NCI-H1930 (cell line): ENCODE measurements around the gene ENO2.

Experiments used
- DNase-seq, 2 experiments: peaks; one replicate each; lab custom pipeline; 2025; lab: John Stamatoyannopoulos, UW

Gene ENO2

DNA sequence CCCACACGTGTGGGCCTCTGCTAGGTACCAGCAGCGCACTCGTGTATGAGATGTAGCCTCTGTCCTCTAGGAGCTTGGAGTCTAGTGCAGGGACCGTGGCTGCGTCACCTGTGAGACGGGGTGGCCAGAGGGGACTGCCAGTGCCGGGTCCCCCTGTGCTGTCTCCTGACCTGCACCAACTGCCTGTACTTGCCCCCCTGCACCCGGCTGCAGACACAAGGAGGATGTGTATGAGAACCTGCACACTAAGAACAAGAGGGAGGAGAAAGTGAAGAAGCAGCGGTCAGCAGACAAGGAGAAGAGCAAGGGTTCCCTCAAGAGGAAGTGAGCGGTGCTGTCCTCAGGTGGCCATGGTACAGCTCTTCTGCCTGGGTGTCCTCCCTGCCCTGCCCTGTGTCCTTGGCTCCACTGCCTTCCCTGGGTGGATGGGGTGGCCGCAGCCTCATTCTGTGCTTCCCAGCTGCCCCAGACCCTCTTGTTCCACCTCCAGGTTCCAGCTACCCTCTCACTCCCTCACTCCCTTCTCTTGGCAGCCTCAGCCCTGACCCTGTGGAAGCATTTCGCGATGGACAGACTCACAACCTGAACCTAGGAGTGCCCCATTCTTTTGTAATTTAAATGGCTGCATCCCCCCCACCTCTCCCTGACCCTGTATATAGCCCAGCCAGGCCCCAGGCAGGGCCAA lies 46.4 kb downstream of the ENO2 start:
- peak in 1 of 2 experiments; percentile 17 for DNase-seq

DNA sequence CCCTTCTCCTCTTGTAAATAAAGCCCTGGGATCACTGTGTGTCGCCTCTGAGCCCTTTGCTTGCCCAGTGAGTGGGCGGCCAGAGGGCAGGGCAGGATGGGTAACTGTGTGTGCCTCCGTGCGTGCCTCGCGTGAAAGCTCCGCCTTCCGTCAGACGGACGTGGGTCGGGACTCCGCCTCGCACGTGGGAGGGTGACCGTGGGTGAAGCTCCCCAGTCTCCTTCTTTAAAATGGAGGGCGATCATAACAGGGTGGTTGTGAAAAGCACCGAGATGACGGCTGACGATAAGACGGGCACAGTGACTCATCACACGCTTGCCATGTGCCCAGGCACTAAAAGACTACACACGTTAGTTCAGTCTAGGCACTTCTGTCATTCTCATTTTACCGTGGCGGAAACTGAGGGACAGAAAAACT lies 46.9 kb downstream of the ENO2 start:
- no peak for DNase-seq

DNA sequence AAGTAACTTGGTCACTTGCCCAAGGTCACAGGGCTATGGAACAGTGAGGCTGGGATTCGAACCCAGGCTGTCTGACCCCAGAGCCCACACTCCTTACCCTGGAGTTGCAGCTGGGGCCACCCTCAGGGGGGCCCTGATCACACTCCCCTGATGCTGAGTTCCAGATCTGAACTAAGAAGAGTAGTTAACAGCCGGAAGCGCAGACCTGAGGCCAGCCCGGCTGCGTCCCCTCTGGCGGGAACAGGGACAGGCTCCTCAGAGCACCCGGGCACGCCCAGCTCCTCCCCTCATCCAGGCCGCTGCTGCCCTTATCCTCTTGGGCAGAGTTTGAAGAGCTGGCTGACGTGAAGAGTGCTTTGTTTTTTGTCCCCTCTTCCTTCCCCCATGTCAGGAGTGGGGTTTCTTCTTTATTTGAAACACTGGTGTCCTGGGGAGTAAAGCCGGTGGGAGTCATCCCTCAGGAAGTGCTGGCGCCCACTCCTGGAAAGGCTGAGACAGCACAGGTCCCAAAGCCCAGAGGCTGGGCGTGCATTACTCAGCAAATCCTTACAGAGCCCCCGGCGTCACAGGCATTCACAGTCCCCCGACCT lies 47.4 kb downstream of the ENO2 start:
- peak; percentile 77 to 82 for DNase-seq

DNA sequence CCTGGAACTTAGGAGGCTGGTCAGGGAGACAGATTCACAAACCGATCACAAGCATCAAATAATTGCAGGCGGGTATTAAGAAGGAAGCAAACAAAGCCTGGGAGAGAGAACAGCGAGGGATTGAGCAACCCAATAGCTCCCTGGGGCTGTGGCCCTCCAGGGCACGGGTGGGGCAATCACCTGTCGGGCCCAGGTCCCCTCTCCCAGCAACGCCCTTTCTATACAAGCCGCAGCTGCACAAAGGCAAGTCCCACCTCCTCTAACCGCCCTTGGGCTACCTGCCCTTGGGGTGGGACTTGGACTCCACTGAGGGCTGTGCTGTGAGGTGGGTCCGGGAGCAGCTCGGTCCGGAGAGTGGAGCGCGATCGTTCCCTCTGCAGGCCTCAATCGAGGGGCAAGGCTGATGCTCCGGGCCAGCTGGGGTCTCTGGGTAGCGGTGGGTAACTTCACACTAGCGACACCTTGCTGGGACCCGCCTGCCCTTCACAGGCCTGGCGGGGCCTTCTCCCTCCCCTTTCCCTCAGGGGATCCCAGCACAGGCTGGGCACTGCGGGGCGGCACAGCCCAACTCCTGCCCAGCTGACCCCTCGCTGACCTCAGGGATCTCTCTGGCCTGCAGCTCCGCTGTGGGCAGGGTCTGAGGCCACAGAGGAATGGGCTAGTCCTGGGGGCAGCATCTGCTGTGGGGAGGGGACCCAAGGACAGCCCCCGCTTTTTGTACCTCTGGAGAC lies 48.1 kb downstream of the ENO2 start:
- DNase-seq = peak in 1 of 2 experiments; percentile 64

DNA sequence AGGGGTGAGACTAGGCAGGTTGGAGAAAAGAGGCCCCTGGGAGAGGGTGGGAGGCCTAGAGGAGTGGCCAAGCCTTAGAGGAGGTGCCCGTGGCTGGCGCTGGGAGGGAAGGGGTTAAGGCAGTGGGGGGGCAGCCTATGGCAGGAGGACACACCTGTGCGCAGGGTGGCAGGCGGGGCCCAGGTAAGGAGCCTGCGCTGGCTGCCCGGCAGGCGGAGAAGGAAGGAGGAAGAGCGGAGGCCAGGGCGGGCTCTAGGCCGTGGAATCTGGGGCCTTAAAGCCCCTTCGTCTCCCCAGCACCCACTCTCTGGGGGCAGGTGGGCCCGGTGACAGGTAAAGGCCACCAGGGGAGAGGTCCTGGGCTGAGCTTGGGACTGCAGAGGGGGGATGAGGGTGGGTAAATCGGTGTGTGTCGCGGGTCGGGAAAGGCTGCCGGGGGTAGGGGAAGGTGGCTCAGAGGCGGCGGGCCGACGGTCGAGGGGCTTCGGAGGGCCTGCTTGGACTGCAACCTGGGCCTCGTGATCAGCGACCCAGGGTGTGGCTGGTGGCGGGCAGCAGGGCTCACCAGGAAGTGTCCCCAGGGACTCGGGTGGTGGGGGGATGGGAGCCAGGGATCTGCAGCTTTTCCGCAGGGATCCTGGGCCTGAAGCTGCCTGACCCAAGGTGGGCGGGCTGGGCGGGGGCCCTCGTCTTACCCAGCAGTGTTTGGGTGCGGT lies 48.8 kb downstream of the ENO2 start:
- DNase-seq = peak; percentile 16 to 20

DNA sequence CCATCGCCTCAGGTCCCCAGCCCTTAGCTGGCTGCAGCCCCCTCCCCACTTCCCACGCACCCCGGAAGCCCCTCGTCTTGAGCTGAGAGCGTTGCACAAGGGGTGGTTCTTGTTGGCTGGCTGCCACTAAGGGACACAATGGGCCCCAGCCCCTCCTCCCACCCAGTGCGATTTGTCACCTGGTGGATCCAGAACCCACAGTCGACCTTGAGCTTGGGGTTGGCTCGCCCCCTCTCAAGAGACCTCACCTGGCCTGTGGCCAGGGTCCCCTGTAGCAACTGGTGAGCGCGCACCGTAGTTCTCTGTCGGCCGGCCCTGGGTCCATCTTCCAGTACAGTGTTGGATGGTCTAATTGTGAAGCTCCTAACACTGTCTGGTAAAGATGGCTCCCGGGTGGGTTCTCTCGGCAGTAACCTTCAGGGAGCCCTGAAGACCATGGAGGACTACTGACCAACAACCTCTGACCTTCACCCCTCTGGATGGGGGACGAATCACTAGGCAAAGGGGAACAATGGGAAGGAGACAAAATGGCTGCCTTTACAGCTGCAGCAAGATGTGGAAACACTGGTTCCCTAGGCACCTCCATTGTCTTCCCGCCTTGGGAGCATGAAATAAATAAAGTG lies 49.5 kb downstream of the ENO2 start:
- no peak for DNase-seq

DNA sequence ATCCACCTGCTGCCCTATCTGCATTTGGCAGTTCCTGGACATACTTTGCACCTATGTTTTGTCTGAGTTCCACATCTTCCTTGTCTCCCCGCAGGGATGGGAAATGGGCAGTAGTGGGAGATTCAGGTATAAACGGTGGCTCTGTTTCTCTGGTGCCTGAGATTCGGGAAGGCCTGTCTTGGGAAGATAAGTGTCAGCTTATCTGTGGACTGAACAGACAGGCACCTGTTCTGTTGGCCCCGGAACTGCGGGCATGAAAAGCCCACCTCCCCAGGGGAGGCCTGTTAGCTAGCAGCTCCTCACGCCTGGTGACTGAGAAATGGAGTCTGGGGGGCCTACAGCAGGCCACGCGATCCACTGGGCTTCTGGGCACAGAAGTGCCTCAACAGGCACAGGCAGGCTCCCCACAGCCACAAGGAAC lies 50.2 kb downstream of the ENO2 start:
- no peak for DNase-seq

DNA sequence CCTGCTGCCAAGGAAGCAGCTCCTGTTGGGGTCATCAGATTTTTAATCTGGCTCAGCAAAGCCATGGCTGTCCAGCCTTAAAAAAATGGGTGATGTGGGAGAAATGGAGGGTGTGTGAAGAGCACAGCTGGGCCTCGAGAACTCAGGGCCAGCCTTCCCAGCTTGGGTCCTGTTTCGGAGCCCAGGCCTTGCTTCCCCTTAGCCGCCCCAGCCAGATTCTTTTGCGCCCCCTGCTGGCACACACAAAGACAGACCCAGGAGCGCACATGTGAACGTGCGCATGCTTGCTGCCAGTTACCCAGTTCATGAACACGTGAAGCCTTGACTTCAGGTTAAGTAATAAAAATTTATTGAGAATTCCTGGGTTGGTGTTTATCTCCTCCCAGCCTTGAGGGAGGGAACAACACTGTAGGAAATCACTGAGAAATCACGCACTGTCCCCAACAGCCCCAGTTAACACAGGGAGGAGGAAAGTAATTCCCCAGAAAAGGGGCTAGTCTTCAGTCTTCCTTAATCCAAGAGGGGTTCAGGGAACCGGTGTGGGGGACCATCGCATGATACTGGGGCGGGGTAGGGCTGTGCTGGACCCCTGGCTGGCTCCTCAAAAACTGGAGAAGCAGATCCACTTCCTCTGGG lies 50.8 kb downstream of the ENO2 start:
- DNase-seq = peak; percentile 75 to 86

DNA sequence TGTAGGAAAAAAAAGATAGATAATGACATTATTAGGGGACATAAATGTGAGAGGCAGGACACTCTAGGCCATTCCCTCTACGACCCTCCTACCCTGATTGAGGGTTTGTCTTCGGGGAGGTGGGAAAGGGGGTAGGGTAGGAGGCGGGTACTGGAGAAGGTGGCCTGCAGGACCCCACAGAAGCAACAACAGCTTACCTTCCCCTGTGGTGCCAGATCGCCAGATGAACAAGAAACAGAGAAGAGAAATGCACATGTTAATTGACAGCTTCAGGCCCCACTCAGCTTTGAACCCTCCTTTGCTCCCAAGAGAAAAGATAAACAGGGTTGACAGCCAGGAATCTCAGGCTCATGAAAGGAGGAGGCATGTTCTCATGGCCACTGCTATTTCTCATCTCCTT lies 51.3 kb downstream of the ENO2 start:
- DNase-seq = no peak

DNA sequence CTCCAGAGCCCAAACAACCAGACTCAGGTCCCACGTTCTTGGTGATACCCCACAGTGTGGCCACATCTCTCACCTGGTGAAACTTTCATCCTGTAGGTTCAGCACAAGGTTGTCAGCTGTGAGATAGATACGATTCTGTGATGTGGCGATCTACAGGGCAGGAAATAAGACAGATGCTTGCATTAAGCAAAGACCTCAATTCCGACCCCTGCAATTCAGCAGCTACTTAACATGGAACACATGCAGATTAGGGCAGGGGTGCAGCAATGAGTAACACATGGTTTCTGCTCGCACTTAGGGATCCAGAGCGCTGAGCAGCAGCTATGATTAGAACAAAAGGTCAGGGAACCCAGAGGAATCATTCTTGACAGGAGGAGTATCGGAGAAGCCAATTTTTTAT lies 52.0 kb downstream of the ENO2 start:
- DNase-seq = no peak

DNA sequence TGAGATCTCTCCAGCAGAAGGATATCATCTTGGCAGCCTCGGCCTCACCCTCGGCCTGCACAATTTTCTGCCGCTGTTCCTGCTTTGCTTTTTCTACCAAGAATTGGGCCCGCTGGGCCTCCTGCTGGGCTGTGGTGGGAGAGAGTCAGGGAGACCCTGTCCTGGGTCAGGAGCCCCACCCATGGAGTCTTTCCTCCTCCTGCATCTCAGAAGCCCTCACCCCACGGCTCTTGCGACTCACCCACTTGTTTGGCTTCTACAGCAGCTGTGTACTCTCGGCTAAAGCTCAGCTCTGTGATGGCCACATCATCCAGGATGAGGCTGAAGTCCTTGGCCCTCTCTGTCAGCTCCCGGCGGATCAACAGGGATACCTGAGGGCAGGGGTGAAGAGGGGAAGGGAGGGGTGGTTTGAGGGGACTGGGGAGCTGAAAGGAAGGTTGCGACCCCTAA lies 53.3 kb downstream of the ENO2 start:
- no peak for DNase-seq

DNA sequence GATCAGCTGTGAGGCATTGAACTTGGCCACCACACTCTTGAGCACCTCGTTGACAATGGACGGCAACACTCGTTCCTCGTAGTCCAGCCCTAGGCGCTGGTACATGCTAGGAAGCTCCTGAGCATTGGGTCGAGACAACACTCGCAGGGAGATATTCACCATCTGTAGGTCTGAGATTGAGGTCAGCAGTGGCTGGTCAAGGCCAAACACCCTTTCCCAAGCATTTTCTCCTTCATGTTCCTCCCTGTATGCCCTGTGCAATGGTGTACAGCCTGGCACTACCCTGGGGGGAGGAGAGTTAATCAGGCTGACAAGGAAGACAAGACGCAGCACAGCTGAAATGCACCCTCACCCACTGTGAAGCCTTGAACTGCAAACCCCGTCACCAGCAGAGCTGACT lies 54.0 kb downstream of the ENO2 start:
- DNase-seq = no peak

DNA sequence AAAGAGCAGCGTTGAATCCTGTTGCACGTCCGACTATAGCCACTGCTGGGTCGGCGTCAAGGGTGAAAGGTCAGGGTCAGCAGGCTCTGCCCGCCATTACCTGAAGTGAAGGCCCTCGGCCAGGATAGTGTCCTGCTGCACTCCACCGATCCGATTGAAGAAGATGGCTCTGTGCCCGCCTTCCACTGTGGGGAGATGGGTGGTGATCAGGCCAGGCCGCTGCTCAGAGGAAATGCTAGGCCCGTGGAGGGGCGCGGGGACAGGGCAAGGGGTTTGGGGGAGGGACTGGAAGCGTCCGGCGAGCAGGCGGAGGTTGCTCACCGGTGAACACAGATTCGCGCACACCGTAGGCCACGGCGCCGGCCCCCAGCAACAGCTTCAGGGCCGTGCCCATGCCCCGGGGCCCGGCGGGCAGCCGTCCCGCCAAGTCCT lies 55.7 kb downstream of the ENO2 start:
- no peak for DNase-seq
